ENCODE data around the gene ANKFY1.

- no peak for TF ChIP-seq YY1 (IDR thresholded peaks at IDR 0.05; ENCODE audit: insufficient read depth, insufficient read length)
- TF ChIP-seq SUZ12 (IDR thresholded peaks at IDR 0.05; ENCODE audit: extremely low read depth, insufficient read depth, insufficient read length): no peak
These were observed 1.1 kb downstream of the ANKFY1 start for GRCh38 chr17:4262703-4263102.
